ENCODE data around the gene ANKH. TPM values are rescaled to one million over a fixed set of nuclear protein-coding genes. Genes with fewer than 3 reads are reported as not detected.

ANKH gene
- total and polyA plus RNA-seq, 4 donors = 10.8 to 46.7 (median 17.2) TPM

- peak in 2 of 3 donors; percentile 12 to 19 for DNase-seq
- Histone ChIP-seq H3K9ac (ENCODE audit: insufficient read depth in 1 of 2, low read length in 2 of 2) (no peak overlapping the region), H3K36me3 (ENCODE audit: control insufficient read depth in 4 of 4, insufficient read depth in 4 of 4, low read length in 4 of 4) (peaks cover 0 to 1% (median 0%) of the 10 kb centered on the region in 4 donors), H3K9me3 (ENCODE audit: control insufficient read depth in 4 of 4, insufficient read depth in 3 of 4, low read length in 3 of 4) (peaks cover 0 to 2% (median 0%) of the 10 kb centered on the region in 4 donors), H3K4me1 (ENCODE audit: control insufficient read depth in 5 of 5, insufficient read depth in 5 of 5, low read length in 5 of 5) (peaks cover 0 to 26% (median 1%) of the 10 kb centered on the region in 5 donors), H3K4me3 (no peak overlapping the region), H3K27me3 (ENCODE audit: control insufficient read depth in 3 of 3, insufficient read depth in 3 of 3, low read length in 2 of 3) (no peaks in the 10 kb centered on the region), H3K27ac (ENCODE audit: low read depth in 1 of 2, low read length in 1 of 2) (peak overlapping the region in 1 of 2 donors; percentile 80)
- no peak for TF ChIP-seq CTCF (IDR thresholded peaks at IDR 0.05; ENCODE audit: control extremely low read depth, extremely low read depth)
- 38 to 49% methylated on average over 11 of the region's 11 CpGs for WGBS, 2 donors
- peak; percentile 67 for ATAC-seq (ENCODE audit: insufficient read depth, low FRiP score)
Measured at GRCh38 chr5:14809369-14810155, 62.0 kb downstream of the ANKH start.

GRCh38 chr5:14807471-14807870 lies 64.1 kb downstream of the ANKH start:
- no peak for TF ChIP-seq CTCF (IDR thresholded peaks at IDR 0.05; ENCODE audit: control extremely low read depth, extremely low read depth)
- Histone ChIP-seq H3K9me3 (ENCODE audit: control insufficient read depth in 4 of 4, insufficient read depth in 3 of 4, low read length in 3 of 4) (peaks cover 0 to 2% (median 0%) of the 10 kb centered on the region in 4 donors), H3K27ac (ENCODE audit: low read depth in 1 of 2, low read length in 1 of 2) (no peak overlapping the region), H3K4me3 (no peak overlapping the region), H3K4me1 (ENCODE audit: control insufficient read depth in 5 of 5, insufficient read depth in 5 of 5, low read length in 5 of 5) (peaks cover 0 to 20% (median 0%) of the 10 kb centered on the region in 5 donors), H3K36me3 (ENCODE audit: control insufficient read depth in 4 of 4, insufficient read depth in 4 of 4, low read length in 4 of 4) (peaks cover 0 to 1% (median 0%) of the 10 kb centered on the region in 4 donors), H3K9ac (ENCODE audit: insufficient read depth in 1 of 2, low read length in 2 of 2) (no peak overlapping the region), H3K27me3 (ENCODE audit: control insufficient read depth in 3 of 3, insufficient read depth in 3 of 3, low read length in 2 of 3) (no peaks in the 10 kb centered on the region)
- DNase-seq = no peak
- no peak for ATAC-seq (ENCODE audit: insufficient read depth, low FRiP score)
- WGBS, 2 donors = 94 to 98% methylated on average over 3 of the region's 3 CpGs

GRCh38 chr5:14806456-14806855 lies 65.1 kb downstream of the ANKH start:
- 78 to 85% methylated on average over 7 of the region's 7 CpGs for WGBS, 2 donors
- no peak overlapping the region for H3K4me3 ChIP-seq
- peak overlapping the region in 1 of 2 donors; percentile 2 for H3K27ac ChIP-seq (ENCODE audit: low read depth in 1 of 2, low read length in 1 of 2)
- no peak for TF ChIP-seq CTCF (IDR thresholded peaks at IDR 0.05; ENCODE audit: control extremely low read depth, extremely low read depth)
- no peaks in the 10 kb centered on the region for H3K27me3 ChIP-seq (ENCODE audit: control insufficient read depth in 3 of 3, insufficient read depth in 3 of 3, low read length in 2 of 3)
- DNase-seq = peak; percentile 30 to 63 (median 59)
- H3K4me1 ChIP-seq (ENCODE audit: control insufficient read depth in 5 of 5, insufficient read depth in 5 of 5, low read length in 5 of 5) = peaks cover 0 to 20% (median 3%) of the 10 kb centered on the region in 5 donors
- ATAC-seq (ENCODE audit: insufficient read depth, low FRiP score) = peak; percentile 32
- H3K36me3 ChIP-seq (ENCODE audit: control insufficient read depth in 4 of 4, insufficient read depth in 4 of 4, low read length in 4 of 4) = no peaks in the 10 kb centered on the region
- no peak overlapping the region for H3K9ac ChIP-seq (ENCODE audit: insufficient read depth in 1 of 2, low read length in 2 of 2)
- H3K9me3 ChIP-seq (ENCODE audit: control insufficient read depth in 4 of 4, insufficient read depth in 3 of 4, low read length in 3 of 4) = peaks cover 0 to 2% (median 0%) of the 10 kb centered on the region in 4 donors
